NCI-H146 treated with DMSO at 0.1 percent for 48 hours (cell line): ENCODE data around the gene SSBP3.
"Not testable (repeated sequence)": the region's sequence is repeated elsewhere in the genome, so short reads cannot be mapped to it uniquely, and the experiment has no call there.

ENCODE experiments used
- DNase-seq: peaks from one replicate; lab custom pipeline; 2025; ENCODE audit not compliant: unreplicated experiment; lab: John Stamatoyannopoulos, UW

The SSBP3 gene

GRCh38 chr1:54394104-54394503 lies 12.1 kb downstream of the SSBP3 start:
- no peak for DNase-seq

DNA sequence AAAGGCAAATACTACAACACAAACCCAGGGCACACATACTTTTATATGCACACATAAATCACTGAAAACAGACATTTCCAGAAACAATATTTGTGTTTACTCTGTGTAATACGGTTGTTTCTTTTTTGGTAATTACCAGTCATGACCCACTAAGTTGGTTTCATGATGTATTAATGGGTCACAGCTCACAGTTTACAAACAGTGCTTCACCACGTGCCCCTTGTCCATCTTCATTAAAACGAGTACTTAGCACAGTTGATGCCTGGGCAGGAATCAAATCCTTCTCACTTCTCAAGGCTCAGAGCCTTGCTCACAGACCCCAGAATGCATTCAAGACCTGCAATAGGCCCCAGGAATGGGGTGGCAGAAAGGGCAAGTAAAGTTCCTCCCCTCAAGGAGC lies 13.8 kb downstream of the SSBP3 start:
- no peak for DNase-seq

DNA sequence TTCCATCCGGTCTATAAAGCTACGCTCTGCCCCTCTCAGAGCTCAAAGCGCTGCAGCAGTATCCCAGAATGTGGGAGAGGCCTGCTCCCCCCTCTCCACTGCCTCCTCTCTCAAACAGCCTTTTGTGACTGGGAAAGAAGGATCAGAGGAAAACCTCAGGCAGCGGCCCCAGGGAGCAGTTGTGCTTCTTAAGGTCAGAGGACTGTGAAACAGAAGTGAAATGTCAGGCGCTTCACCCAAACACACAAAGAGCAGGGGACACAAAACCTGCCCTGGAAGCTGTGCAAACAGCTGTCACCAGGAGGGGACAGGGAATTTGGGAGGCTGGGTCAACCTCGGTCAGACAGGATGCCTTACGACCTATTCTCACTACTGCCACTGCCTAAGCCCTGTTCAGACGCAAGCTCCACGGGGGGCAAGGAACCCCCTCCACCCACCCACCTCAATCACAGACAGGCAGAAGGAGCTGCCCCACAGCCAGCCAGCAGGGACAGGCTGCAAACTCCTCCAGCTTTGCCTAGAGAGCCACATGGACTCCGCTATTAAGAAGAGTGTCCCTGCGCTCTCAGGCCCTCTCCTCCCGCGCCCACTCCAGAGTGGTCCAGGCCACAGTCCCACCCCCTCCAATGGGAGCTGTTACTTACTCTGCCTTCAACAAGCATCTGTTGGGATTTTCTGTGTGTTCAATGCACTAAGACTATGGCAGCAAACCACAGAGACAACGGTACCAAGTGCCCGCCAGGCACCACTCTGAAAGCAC lies 14.6 kb downstream of the SSBP3 start:
- no peak for DNase-seq

DNA sequence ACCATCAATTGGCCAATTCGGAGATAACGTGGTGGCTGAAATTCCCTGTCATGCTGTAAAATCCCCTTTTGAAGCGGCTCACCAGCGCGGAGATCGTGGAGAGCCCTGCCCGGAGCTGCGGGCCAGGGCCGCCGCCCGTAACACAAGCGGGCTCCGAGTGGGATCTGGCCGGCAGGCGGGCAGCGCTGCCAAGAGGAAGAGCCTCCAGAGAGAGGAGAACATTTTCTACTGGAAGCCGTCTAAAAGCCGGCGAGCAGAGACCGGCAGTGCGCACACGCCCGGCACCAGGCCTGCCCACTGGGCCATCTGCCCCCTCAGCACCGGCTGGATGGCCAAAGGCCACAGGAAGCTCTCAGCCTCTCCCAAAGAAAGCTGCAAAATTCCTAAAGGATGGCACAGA lies 15.5 kb downstream of the SSBP3 start:
- no peak for DNase-seq

DNA sequence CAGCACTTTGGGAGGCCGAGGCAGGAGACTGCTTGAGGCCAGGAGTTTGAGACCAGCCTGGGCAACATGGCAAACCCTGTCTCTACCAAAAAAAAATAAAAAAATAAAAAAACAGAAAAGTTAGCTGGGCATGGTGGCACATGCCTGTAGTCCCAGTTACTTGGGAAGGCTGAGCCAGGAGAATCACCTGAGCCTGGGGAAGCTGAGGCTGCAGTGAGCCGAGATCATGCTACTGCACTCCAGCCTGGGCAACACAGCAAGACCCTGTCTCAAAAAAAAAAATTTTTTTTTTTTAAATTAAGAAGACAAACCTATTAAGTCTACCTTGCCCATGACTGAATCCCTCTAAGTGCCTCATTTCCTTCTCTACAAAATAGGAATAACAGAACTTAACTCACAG lies 16.6 kb downstream of the SSBP3 start:
- DNase-seq, result not testable (repeated sequence)

DNA sequence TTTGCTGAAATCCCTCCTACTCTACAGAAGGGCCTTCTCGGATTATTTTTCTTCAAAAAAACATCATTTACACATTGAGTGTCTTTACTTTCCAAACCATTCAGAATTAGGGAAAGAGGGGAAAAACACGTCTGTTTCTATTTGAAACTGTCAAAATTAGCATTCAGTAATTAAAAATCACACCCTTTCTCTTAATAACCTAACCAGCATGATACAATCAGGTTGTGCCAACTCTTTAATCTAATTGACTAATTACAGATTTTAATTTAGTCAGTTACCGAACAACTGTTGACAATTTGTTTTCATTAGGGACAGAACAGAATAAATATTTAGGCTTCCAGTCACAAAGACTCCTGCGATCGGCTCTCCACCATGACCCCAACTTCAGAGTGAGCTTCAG lies 18.8 kb downstream of the SSBP3 start:
- DNase-seq, result no peak

- no peak for DNase-seq
These were observed 20.5 kb downstream of the SSBP3 start for GRCh38 chr1:54385727-54386022.

DNA sequence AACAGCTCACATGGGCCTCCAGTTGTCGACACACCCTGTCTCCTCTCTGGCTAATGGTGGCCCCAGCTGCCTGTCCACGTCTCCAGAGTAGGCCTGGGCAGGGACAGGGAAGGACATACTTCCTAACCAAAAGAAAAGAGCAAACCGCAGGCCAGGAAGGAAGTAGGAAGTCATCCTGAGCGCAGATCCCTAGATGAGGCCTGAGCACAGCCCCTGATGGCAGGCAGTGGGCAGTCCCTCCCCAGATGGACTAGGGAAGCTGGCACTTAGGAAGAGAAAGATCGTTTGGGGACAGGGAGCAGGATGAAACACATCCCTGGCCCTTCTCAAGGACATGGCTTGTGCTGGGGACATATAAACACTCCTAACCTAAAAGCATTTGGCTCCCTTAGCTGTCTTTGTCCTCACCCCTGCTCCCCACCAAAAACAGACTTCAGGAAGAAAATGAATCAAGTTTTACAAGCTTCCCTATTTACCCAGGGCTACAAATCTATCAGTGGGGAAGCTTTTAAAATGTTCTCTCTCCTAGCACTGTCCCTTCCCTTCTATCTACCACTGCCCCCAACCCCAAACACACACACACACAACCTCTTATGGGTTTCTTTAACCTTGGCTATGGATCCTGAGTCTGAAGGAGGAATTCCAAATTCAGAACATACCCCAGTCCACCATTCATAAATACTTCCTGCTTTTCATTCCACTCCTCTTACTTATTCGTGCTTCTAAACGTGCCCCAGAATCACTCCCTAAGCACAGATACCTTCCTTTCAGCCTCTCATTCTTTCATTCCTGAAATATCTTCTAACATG lies 21.1 kb downstream of the SSBP3 start:
- DNase-seq, result no peak

DNA sequence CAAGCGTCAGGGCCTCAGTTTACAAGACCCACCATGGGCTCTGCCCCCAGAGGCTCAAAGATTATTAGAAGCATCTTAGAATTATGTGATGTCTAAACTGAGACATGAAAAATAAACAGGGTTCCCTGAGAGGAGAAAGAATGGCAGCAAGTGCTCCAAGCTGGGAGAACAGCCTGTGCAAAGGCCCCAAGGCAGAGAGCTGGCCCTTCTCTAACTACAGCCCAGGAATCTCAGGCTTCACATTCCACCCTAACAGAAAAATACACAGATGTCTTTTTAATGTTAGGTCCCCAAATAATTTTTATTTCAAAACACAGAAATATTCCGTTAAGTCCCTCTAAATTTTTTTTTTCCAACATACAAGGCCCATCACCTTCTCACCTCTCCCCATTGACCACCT lies 21.7 kb downstream of the SSBP3 start:
- no peak for DNase-seq

GRCh38 chr1:54381524-54381923 lies 24.7 kb downstream of the SSBP3 start:
- DNase-seq, result no peak

GRCh38 chr1:54380290-54380882 lies 25.8 kb downstream of the SSBP3 start:
- DNase-seq, result no peak

GRCh38 chr1:54379555-54380289 lies 26.5 kb downstream of the SSBP3 start:
- DNase-seq, result no peak

GRCh38 chr1:54378874-54379554 lies 27.2 kb downstream of the SSBP3 start:
- no peak for DNase-seq

DNA sequence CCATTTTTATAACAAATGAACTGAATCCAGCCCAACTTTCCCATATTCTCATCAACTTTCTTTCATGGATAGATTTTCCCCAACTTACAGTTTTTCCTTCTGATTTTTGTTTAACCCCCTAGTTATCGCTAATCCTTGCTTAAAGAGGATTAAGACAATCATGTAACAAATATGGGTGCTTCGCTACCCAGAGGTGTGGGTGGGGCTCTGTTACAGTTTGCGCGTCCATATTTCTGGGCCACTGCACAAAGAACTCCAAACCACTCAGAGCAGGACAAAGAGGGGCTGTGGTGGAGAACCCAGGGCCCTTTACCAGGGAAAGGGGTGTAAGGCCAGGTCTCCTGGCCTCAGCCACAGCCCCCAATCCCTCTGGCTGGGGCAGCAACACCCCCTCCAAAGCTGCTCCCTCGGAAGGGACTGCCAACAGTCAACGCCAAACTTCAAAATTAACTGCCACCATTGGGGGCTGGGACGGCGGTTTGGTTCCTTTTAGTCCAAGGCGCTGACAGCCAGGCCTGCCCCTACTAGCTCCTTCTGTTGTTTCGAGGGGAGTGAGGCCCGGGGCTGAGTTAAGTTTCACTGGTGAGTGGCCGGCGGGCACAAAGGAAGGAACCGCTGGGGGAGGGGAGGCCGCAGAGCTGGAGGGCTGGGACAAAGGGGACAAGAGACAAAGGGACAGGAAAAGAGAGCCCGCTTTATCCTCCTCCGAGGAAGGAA lies 27.9 kb downstream of the SSBP3 start:
- no peak for DNase-seq

- no peak for DNase-seq
These were observed 29.0 kb downstream of the SSBP3 start for GRCh38 chr1:54377040-54377691.

GRCh38 chr1:54376430-54377039 lies 29.7 kb downstream of the SSBP3 start:
- no peak for DNase-seq

- DNase-seq, result no peak
These were observed 30.3 kb downstream of the SSBP3 start for GRCh38 chr1:54375712-54376429.

DNA sequence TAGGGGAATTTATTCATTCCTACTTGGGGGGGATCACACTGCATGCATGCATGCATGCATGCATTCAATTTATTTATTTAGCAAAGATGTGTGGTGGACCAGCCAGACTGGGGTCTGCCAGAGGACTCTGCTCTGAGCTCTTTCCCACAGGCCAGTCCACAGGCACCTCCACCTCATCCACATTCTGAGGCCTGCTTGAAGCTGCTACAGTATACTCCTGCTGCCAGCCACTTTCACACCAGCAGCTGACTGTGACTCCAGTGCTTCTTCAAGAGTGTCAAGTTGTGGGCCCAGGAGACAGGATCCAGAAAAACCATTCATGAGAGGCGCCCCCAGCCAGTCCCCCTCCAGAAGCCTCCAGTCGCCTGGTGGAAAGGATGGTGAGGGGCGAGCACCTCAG lies 30.9 kb downstream of the SSBP3 start:
- no peak for DNase-seq

- DNase-seq, result no peak
These were observed 31.4 kb downstream of the SSBP3 start for GRCh38 chr1:54374766-54375165.
